HG02970 (cell line): ENCODE data around the gene HCFC1.

Experiments used
- ATAC-seq: cut with Tn5 transposase; IDR thresholded peaks from one replicate; pipeline ENCODE4 v1.9.1; 2021; ENCODE audit warnings: mild to moderate bottlenecking, moderate library complexity, moderate number of reproducible peaks; ENCODE audit not compliant: unreplicated experiment, low FRiP score

The HCFC1 gene

GRCh38 chrX:153926858-153927671 lies 44.6 kb downstream of the HCFC1 start:
- ATAC-seq, result no peak

- ATAC-seq, result no peak
These were observed 45.1 kb downstream of the HCFC1 start for GRCh38 chrX:153926552-153926857.

GRCh38 chrX:153925739-153926551 lies 45.7 kb downstream of the HCFC1 start, which contains the start of gene ARHGAP4:
ARHGAP4 (minus strand) TSS chrX:153926264; CDS start chrX:153926202, 62 bp downstream.
- no peak for ATAC-seq

GRCh38 chrX:153925387-153925738 lies 46.3 kb downstream of the HCFC1 start:
- ATAC-seq, result no peak

GRCh38 chrX:153924149-153924861 lies 47.3 kb downstream of the HCFC1 start:
- ATAC-seq, result no peak

GRCh38 chrX:153922932-153923857 lies 48.4 kb downstream of the HCFC1 start:
- ATAC-seq, result no peak

DNA sequence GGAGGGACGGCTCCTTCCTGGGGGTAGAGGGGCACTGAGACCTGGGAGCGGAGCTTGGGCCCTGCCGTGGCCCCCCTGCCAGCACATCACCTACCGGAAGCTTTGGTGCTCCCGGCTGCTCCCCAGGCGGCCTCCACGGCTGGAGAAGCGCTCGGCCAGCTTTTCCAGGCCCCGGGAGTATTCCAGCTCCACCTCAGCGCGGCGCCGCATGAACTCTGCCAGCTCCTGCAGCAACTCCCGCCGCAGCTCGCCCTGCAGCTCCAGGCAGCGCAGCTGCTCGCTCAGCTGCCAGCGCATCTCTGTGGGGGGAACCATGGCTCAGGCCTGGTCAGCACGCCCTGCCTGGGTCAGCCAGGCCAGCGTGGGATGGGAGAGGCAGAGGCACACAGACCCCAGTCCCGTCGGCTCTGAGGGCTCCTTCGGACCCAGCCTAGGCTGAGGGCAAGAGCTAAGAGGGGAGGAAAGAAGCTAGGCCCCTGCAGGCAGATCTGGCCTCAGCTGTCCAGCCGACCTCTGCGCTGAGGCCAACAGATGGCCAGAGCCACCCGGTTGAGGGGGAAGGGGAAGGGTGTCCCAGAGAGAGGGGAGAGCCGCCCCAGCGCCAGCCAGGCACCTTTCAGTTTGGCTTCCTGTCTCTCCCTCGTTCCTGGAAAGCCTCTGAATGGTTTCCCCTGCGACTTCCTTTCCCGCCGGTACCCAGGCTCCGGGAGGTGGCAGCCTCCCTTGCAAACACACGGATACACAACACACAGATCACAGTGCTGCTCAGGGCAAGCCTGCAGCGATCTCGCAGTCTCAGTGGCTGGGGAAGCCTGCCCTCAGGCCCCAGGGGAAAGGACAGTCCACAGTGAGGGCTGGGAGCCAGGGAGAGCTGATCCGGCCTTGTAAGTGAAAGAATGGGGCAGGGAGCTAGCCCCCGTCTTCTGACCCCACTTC lies 49.8 kb downstream of the HCFC1 start:
- ATAC-seq, result no peak

GRCh38 chrX:153921070-153921469 lies 50.5 kb downstream of the HCFC1 start:
- no peak for ATAC-seq

GRCh38 chrX:153920546-153920945 lies 51.1 kb downstream of the HCFC1 start:
- no peak for ATAC-seq

DNA sequence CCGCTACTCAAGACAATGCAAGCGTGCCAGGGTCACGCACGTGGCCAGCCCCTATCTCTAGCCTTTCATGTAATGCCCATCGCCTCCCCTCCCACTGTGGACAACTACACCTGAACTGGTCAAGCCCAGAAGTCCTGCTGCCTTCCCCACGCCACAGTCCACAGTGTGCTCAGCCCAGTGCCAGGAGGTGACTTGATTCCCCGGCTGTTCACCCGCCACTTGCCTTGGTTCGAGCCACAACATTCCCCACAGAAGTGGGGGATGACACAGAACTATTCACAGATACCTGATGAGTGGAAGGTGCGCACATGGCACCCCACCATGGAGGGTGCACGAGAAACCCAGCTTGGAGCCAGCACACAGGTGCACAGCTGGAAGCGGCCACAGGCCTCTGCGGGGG lies 52.3 kb downstream of the HCFC1 start:
- ATAC-seq, result no peak

DNA sequence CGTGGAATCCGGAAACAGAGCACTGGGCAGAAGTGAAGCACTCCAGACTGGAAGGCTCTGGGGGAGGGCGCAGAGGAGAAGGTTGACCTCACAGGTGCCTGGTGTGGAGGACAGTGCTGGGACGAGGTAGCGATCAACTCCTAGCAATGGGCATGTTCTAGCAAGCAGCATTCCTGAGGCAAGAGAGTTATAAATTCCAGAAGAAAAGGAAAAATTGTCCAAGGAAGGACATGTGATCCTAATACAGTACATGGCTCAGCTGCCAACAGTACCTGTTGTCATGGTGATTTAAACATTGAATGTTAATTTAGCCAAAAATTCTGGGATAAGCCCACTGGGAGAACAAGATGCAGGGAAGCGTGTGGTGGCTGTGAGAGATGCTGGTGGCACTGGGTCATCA lies 53.7 kb downstream of the HCFC1 start:
- ATAC-seq, result no peak

- no peak for ATAC-seq
These were observed 57.9 kb downstream of the HCFC1 start for GRCh38 chrX:153913701-153914100.

GRCh38 chrX:153913211-153913610 lies 58.4 kb downstream of the HCFC1 start:
- ATAC-seq, result no peak

GRCh38 chrX:153911798-153912197 lies 59.8 kb downstream of the HCFC1 start:
- ATAC-seq, result no peak

- no peak for ATAC-seq
These were observed 61.2 kb downstream of the HCFC1 start for GRCh38 chrX:153910446-153910845.

- ATAC-seq, result no peak
These were observed 61.6 kb downstream of the HCFC1 start for GRCh38 chrX:153909980-153910360.

- ATAC-seq, result no peak
These were observed 62.3 kb downstream of the HCFC1 start for GRCh38 chrX:153909024-153909979.
